Ascending aorta (tissue), 2 donors: Measurements from ENCODE around the gene FBXO30. TPM values are rescaled to one million over a fixed set of nuclear protein-coding genes. Genes with fewer than 3 reads are reported as not detected.

Experiments
- DNase-seq, 2 donors: peaks; one replicate each; pipeline ENCODE4 v3.0.0-alpha.2; 2019; ENCODE audit warnings: low spot score in 2 of 2
- H3K27ac ChIP-seq, 2 donors: fragments of 200-600 bp; sonication (generic); one replicate each; pipeline ENCODE4 v1.5.1; 2016 to 2017; ENCODE audit warnings: mild to moderate bottlenecking in 1 of 2
- H3K27me3 ChIP-seq: fragments of 200-600 bp; sonication (generic); one replicate; pipeline ENCODE4 v1.5.1; 2017
- H3K36me3 ChIP-seq, 2 donors: fragments of 200-600 bp; sonication (generic); one replicate each; pipeline ENCODE4 v1.5.1; 2016
- H3K4me1 ChIP-seq, 2 donors: fragments of 200-600 bp; sonication (generic); one replicate each; pipeline ENCODE4 v1.5.1; 2016 to 2017; ENCODE audit warnings: mild to moderate bottlenecking in 1 of 2
- H3K4me3 ChIP-seq, 2 donors: fragments of 200-600 bp; sonication (generic); one replicate each; pipeline ENCODE4 v1.5.1; 2016 to 2017; ENCODE audit warnings: mild to moderate bottlenecking in 1 of 2
- H3K9me3 ChIP-seq, 2 donors: fragments of 200-600 bp; sonication (generic); one replicate each; pipeline ENCODE4 v1.5.1; 2016
- CTCF ChIP-seq, 3 experiments: fragments of 200-600 bp in 2 of 3; fragments of 450-650 bp in 1 of 3; sonication (generic) in 2 of 3; IDR thresholded peaks; one replicate each; pipeline ENCODE4 v1.5.1; 2016 to 2019; ENCODE audit warnings: antibody characterized with exemption in 3 of 3, mild to moderate bottlenecking in 1 of 3, moderate library complexity in 1 of 3
- intact Hi-C: fragments of 100-400 bp; cut with DNase I; formaldehyde crosslinking; loops from one replicate; pipeline ENCODE4 v1.15.1; 2023
- total RNA-seq: library from RNA; depleted of rRNA; stranded (reverse); fragments of >200 nt; gene quantifications from one replicate; pipeline ENCODE4 v1.1.0, GENCODE V29; 2016

The FBXO30 gene
- total RNA-seq, 1 donor from 2014 or later: 1.2 TPM

- peaks cover 4 to 6% of the 10 kb centered on the region in 2 donors for H3K9me3 ChIP-seq
- H3K4me1 ChIP-seq: no peaks in the 10 kb centered on the region
- intact Hi-C loops: no loop called here
- H3K4me3 ChIP-seq: no peak overlapping the region
- no peaks in the 10 kb centered on the region for H3K27me3 ChIP-seq
- H3K36me3 ChIP-seq: peaks cover 0 to 8% of the 10 kb centered on the region in 2 donors
- TF ChIP-seq CTCF (IDR thresholded peaks at IDR 0.05): no peak
- no peak for DNase-seq
- H3K27ac ChIP-seq: no peak overlapping the region
Measured at GRCh38 chr6:145789443-145789842, 25.2 kb downstream of the FBXO30 start.

- TF ChIP-seq CTCF (IDR thresholded peaks at IDR 0.05): no peak
- H3K9me3 ChIP-seq: peaks cover 4 to 6% of the 10 kb centered on the region in 2 donors
- no peak overlapping the region for H3K27ac ChIP-seq
- peaks cover 0 to 9% of the 10 kb centered on the region in 2 donors for H3K36me3 ChIP-seq
- no peaks in the 10 kb centered on the region for H3K4me1 ChIP-seq
- no peaks in the 10 kb centered on the region for H3K27me3 ChIP-seq
- intact Hi-C loops: no loop called here
- no peak for DNase-seq
- H3K4me3 ChIP-seq: no peak overlapping the region
Measured at GRCh38 chr6:145787688-145788087, 26.9 kb downstream of the FBXO30 start.

- H3K27me3 ChIP-seq: no peaks in the 10 kb centered on the region
- TF ChIP-seq CTCF (IDR thresholded peaks at IDR 0.05): no peak
- H3K9me3 ChIP-seq: peaks cover 0 to 5% of the 10 kb centered on the region in 2 donors
- no peak overlapping the region for H3K4me3 ChIP-seq
- no peak overlapping the region for H3K27ac ChIP-seq
- peaks cover 0 to 9% of the 10 kb centered on the region in 2 donors for H3K36me3 ChIP-seq
- DNase-seq: no peak
- H3K4me1 ChIP-seq: no peaks in the 10 kb centered on the region
- intact Hi-C loops: no loop called here
Measured at GRCh38 chr6:145784683-145785082, 29.9 kb downstream of the FBXO30 start.

- TF ChIP-seq CTCF (IDR thresholded peaks at IDR 0.05): no peak
- Histone ChIP-seq H3K4me3 (no peak overlapping the region), H3K27ac (no peak overlapping the region), H3K27me3 (no peaks in the 10 kb centered on the region), H3K9me3 (peaks cover 0 to 5% of the 10 kb centered on the region in 2 donors), H3K36me3 (peaks cover 0 to 9% of the 10 kb centered on the region in 2 donors), H3K4me1 (no peaks in the 10 kb centered on the region)
- intact Hi-C loops: no loop called here
- no peak for DNase-seq
Measured at GRCh38 chr6:145783796-145784195, 30.8 kb downstream of the FBXO30 start.

GRCh38 chr6:145772846-145773245 lies 41.7 kb downstream of the FBXO30 start:
- H3K9me3 ChIP-seq: peaks cover 0 to 14% of the 10 kb centered on the region in 2 donors
- H3K4me1 ChIP-seq: no peaks in the 10 kb centered on the region
- TF ChIP-seq CTCF (IDR thresholded peaks at IDR 0.05): no peak
- no peaks in the 10 kb centered on the region for H3K27me3 ChIP-seq
- DNase-seq: no peak
- H3K4me3 ChIP-seq: no peak overlapping the region
- H3K36me3 ChIP-seq: no peaks in the 10 kb centered on the region
- intact Hi-C loops: no loop called here
- no peak overlapping the region for H3K27ac ChIP-seq

- DNase-seq: no peak
- TF ChIP-seq CTCF (IDR thresholded peaks at IDR 0.05): no peak
- no peaks in the 10 kb centered on the region for H3K4me1 ChIP-seq
- no peaks in the 10 kb centered on the region for H3K36me3 ChIP-seq
- H3K9me3 ChIP-seq: peaks cover 0 to 2% of the 10 kb centered on the region in 2 donors
- no peak overlapping the region for H3K27ac ChIP-seq
- intact Hi-C loops: no loop called here
- no peaks in the 10 kb centered on the region for H3K27me3 ChIP-seq
- H3K4me3 ChIP-seq: no peak overlapping the region
Measured at GRCh38 chr6:145765449-145765848, 49.1 kb downstream of the FBXO30 start.
